SK-N-SH (cell line): Measurements from ENCODE around the gene MAOB. TPM values are rescaled to one million over a fixed set of nuclear protein-coding genes. Genes with fewer than 3 reads are reported as not detected.
"Not testable (repeated sequence)": the region's sequence is repeated elsewhere in the genome, so short reads cannot be mapped to it uniquely, and the experiment has no call there.

ENCODE experiments used
- CTCF ChIA-PET: fragments of 300-600, 350-600 bp; formaldehyde crosslinking; extraction: SDS; loops from one replicate; lab custom pipeline; 2021; lab: Yijun Ruan, JAX
- POLR2A ChIA-PET: fragments of 350-600 bp; sonication (Branson Sonifier 250); formaldehyde crosslinking; extraction: SDS; loops from one replicate; lab custom pipeline; 2020; ENCODE audit warnings: antibody characterized with exemption, inconsistent platforms; lab: Yijun Ruan, JAX
- DNase-seq: peaks from one replicate; pipeline ENCODE4 v3.0.0; 2012
- H2AFZ ChIP-seq: fragments of 200-600 bp; sonication (generic); 2 replicates; pipeline ENCODE4 v1.8.1; 2016; ENCODE audit warnings: antibody characterized with exemption, mild to moderate bottlenecking, low read depth
- H3F3A ChIP-seq: fragments of 200-600 bp; sonication (generic); replicated peaks from 2 replicates; pipeline ENCODE3; 2016; ENCODE audit warnings: antibody characterized with exemption, mild to moderate bottlenecking; ENCODE audit not compliant: insufficient read depth
- H3K27ac ChIP-seq, 2 experiments: fragments of 200-500 bp in 1 of 2; fragments of 200-600 bp in 1 of 2; sonication (Bioruptor generic) in 1 of 2; sonication (generic), shearing (Covaris generic) in 1 of 2; 2 replicates each; pipeline versions ENCODE4 v1.5.1 to v1.6.1; 2014 to 2016; ENCODE audit warnings: low read depth in 2 of 2, inconsistent platforms in 1 of 2, low read length in 1 of 2, mild to moderate bottlenecking in 1 of 2, mixed read lengths in 1 of 2
- H3K27me3 ChIP-seq: fragments of 200-600 bp; sonication (generic), shearing (Covaris generic); 2 replicates; pipeline ENCODE4 v1.6.1; 2016; ENCODE audit warnings: mixed run types; ENCODE audit not compliant: insufficient read depth
- H3K36me3 ChIP-seq, 2 experiments: fragments of 200-500 bp in 1 of 2; fragments of 200-600 bp in 1 of 2; sonication (Bioruptor generic) in 1 of 2; sonication (generic) in 1 of 2; replicated peaks in 1 of 2; 2 replicates each; pipeline versions ENCODE3 to v1.5.1; 2014 to 2016; ENCODE audit warnings: low read length in 1 of 2, mild to moderate bottlenecking in 1 of 2; ENCODE audit not compliant: insufficient read depth in 2 of 2, control insufficient read depth in 1 of 2
- H3K4me1 ChIP-seq, 2 experiments: fragments of 200-500 bp in 1 of 2; fragments of 200-600 bp in 1 of 2; sonication (Bioruptor generic) in 1 of 2; sonication (generic), shearing (Covaris generic) in 1 of 2; 2 replicates each; pipeline versions ENCODE4 v1.5.1 to v1.6.1; 2014 to 2016; ENCODE audit warnings: low read depth in 1 of 2, low read length in 1 of 2, mixed run types in 1 of 2; ENCODE audit not compliant: insufficient read depth in 2 of 2, control insufficient read depth in 1 of 2
- H3K4me2 ChIP-seq: fragments of 200-600 bp; sonication (generic), shearing (Covaris generic); 2 replicates; pipeline ENCODE4 v1.6.1; 2017; ENCODE audit warnings: mixed run types
- H3K4me3 ChIP-seq, 2 experiments: fragments of 200-500 bp in 1 of 2; fragments of 200-600 bp in 1 of 2; sonication (Bioruptor generic) in 1 of 2; sonication (generic), shearing (Covaris generic) in 1 of 2; 2 replicates each; pipeline versions ENCODE4 v1.5.1 to v1.8.1; 2014 to 2016; ENCODE audit warnings: low read depth in 2 of 2, inconsistent platforms in 1 of 2, low read length in 1 of 2, mild to moderate bottlenecking in 1 of 2, mixed read lengths in 1 of 2, moderate library complexity in 1 of 2
- H3K79me2 ChIP-seq: fragments of 200-600 bp; sonication (generic); 2 replicates; pipeline ENCODE4 v1.8.1; 2017; ENCODE audit warnings: mild to moderate bottlenecking; ENCODE audit not compliant: insufficient read depth
- H3K9ac ChIP-seq: fragments of 200-600 bp; sonication (generic); 2 replicates; pipeline ENCODE4 v1.6.1; 2017; ENCODE audit warnings: mixed run types
- H3K9me2 ChIP-seq: fragments of 200-600 bp; sonication (generic); 2 replicates; pipeline ENCODE4 v1.6.1; 2017; ENCODE audit warnings: mixed run types
- H3K9me3 ChIP-seq: fragments of 200-600 bp; sonication (generic); 2 replicates; pipeline ENCODE4 v1.6.1; 2017; ENCODE audit warnings: mixed run types, mild to moderate bottlenecking, moderate library complexity
- H4K20me1 ChIP-seq: fragments of 200-600 bp; sonication (generic); 2 replicates; pipeline ENCODE4 v1.6.1; 2017; ENCODE audit warnings: mild to moderate bottlenecking, mixed run types; ENCODE audit not compliant: insufficient read depth
- ELF1 ChIP-seq: IDR thresholded peaks from 2 replicates; pipeline ENCODE4 v1.4.0; 2012
- EZH2phosphoT487 ChIP-seq: fragments of 200-600 bp; sonication (generic); IDR thresholded peaks from 2 replicates; pipeline ENCODE4 v1.6.1; 2017; ENCODE audit warnings: low read depth, mixed run types, mild to moderate bottlenecking, antibody characterized with exemption, moderate library complexity, borderline replicate concordance
- FOXJ3 ChIP-seq: sonication (generic); formaldehyde crosslinking; IDR thresholded peaks from 2 replicates; pipeline ENCODE4 v1.5.1; 2020; ENCODE audit warnings: mild to moderate bottlenecking, missing genetic modification reagents
- FOXM1 ChIP-seq: IDR thresholded peaks from 2 replicates; pipeline ENCODE4 v1.4.0; 2012; ENCODE audit warnings: low read depth, mild to moderate bottlenecking
- GABPA ChIP-seq: IDR thresholded peaks from 2 replicates; pipeline ENCODE4 v1.4.0; 2012; ENCODE audit warnings: low read depth, mild to moderate bottlenecking
- MEF2A ChIP-seq: IDR thresholded peaks from 2 replicates; pipeline ENCODE4 v1.4.0; 2012; ENCODE audit warnings: low read depth, borderline replicate concordance
- MXI1 ChIP-seq: IDR thresholded peaks from 2 replicates; pipeline ENCODE4 v1.6.1; 2012; ENCODE audit warnings: mild to moderate bottlenecking, low read depth, low read length, improper control_type of control experiment
- NFIC ChIP-seq: IDR thresholded peaks from 2 replicates; pipeline ENCODE4 v1.4.0; 2012; ENCODE audit warnings: borderline replicate concordance
- SIN3A ChIP-seq: IDR thresholded peaks from 2 replicates; pipeline ENCODE4 v1.6.1; 2012; ENCODE audit warnings: low read depth, mild to moderate bottlenecking, low read length, moderate library complexity, borderline replicate concordance
- TCF12 ChIP-seq: IDR thresholded peaks from 2 replicates; pipeline ENCODE4 v1.4.0; 2012
- WGBS: methylation state at CpG from one replicate; pipeline ENCODE4 v1.1.6; 2017; ENCODE audit warnings: low lambda C conversion rate; 5-methylcytosine and 5-hydroxymethylcytosine counted together
- polyA plus RNA-seq, 3 experiments: library from polyadenylated mRNA; depleted of rRNA; stranded (reverse); fragments of >200 nt; gene quantifications; 2 replicates each; pipeline ENCODE4 v1.2.3, GENCODE V29; 2012
- TF ChIP-seq, protein P1 (sequence below): fragments of 150-350 bp; IDR thresholded peaks from 2 replicates; pipeline ENCODE4 v1.6.1; 2017; ENCODE audit warnings: antibody characterized with exemption, low read length, low read depth, borderline replicate concordance
- TF ChIP-seq, protein P2 (sequence below): IDR thresholded peaks from 2 replicates; pipeline ENCODE4 v1.6.1; 2012; ENCODE audit warnings: mild to moderate bottlenecking, low read depth, low read length, moderate library complexity
- TF ChIP-seq, protein P3 (sequence below): IDR thresholded peaks from 2 replicates; pipeline ENCODE4; 2012

Gene MAOB
- polyA plus RNA-seq, 1 of the 3 experiments (the other 2 are of a cell fraction): 0.92 TPM

DNA sequence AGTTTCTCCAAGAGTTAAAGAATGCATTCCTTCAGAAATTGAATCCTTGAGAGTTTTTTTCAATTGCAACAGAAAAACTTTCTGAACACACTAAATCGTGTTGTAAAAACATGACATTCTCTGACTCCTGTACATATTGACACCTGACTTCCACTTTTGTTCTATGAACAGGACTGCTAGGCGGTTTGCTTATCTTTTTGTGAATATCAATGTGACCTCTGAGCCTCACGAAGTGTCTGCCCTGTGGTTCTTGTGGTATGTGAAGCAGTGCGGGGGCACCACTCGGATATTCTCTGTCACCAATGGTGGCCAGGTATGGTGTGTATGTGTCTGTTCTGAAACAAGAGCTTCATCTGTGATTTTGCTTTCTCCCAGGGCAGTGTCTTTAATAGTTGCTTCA is 154.2 kb downstream of the MAOB start:
- H3K9ac ChIP-seq: no peak overlapping the region
- no peak overlapping the region for H3K4me3 ChIP-seq
- H3K36me3 ChIP-seq: no peaks in the 10 kb centered on the region
- no peak for DNase-seq
- H3K27me3 ChIP-seq: no peaks in the 10 kb centered on the region; the same call in 1 of the 2 replicates
- H3K4me1 ChIP-seq: no peaks in the 10 kb centered on the region
- no peaks in the 10 kb centered on the region for H3K9me3 ChIP-seq
- WGBS: 28% methylated on average over 5 of the region's 5 CpGs
- ChIA-PET POLR2A (no interaction called here), CTCF (no interaction called here)
- no peak overlapping the region for H3K27ac ChIP-seq
- H3K9me2 ChIP-seq: no peaks in the 10 kb centered on the region
- H3F3A ChIP-seq: no peaks in the 10 kb centered on the region
- no peaks in the 10 kb centered on the region for H3K79me2 ChIP-seq
- no peaks in the 10 kb centered on the region for H4K20me1 ChIP-seq
- no peak overlapping the region for H3K4me2 ChIP-seq
- no peak overlapping the region for H2AFZ ChIP-seq
- TF ChIP-seq, protein P1, sequence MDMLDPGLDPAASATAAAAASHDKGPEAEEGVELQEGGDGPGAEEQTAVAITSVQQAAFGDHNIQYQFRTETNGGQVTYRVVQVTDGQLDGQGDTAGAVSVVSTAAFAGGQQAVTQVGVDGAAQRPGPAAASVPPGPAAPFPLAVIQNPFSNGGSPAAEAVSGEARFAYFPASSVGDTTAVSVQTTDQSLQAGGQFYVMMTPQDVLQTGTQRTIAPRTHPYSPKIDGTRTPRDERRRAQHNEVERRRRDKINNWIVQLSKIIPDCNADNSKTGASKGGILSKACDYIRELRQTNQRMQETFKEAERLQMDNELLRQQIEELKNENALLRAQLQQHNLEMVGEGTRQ: no peak
- TF ChIP-seq, protein P2, sequence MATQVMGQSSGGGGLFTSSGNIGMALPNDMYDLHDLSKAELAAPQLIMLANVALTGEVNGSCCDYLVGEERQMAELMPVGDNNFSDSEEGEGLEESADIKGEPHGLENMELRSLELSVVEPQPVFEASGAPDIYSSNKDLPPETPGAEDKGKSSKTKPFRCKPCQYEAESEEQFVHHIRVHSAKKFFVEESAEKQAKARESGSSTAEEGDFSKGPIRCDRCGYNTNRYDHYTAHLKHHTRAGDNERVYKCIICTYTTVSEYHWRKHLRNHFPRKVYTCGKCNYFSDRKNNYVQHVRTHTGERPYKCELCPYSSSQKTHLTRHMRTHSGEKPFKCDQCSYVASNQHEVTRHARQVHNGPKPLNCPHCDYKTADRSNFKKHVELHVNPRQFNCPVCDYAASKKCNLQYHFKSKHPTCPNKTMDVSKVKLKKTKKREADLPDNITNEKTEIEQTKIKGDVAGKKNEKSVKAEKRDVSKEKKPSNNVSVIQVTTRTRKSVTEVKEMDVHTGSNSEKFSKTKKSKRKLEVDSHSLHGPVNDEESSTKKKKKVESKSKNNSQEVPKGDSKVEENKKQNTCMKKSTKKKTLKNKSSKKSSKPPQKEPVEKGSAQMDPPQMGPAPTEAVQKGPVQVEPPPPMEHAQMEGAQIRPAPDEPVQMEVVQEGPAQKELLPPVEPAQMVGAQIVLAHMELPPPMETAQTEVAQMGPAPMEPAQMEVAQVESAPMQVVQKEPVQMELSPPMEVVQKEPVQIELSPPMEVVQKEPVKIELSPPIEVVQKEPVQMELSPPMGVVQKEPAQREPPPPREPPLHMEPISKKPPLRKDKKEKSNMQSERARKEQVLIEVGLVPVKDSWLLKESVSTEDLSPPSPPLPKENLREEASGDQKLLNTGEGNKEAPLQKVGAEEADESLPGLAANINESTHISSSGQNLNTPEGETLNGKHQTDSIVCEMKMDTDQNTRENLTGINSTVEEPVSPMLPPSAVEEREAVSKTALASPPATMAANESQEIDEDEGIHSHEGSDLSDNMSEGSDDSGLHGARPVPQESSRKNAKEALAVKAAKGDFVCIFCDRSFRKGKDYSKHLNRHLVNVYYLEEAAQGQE: no peak
- TF ChIP-seq SIN3A: no peak
- no peak for TF ChIP-seq FOXM1
- no peak for TF ChIP-seq MEF2A
- TF ChIP-seq ELF1: no peak
- no peak for TF ChIP-seq MXI1
- no peak for TF ChIP-seq FOXJ3 (CRISPR knock-in tag)
- TF ChIP-seq NFIC: no peak
- TF ChIP-seq, protein P3, sequence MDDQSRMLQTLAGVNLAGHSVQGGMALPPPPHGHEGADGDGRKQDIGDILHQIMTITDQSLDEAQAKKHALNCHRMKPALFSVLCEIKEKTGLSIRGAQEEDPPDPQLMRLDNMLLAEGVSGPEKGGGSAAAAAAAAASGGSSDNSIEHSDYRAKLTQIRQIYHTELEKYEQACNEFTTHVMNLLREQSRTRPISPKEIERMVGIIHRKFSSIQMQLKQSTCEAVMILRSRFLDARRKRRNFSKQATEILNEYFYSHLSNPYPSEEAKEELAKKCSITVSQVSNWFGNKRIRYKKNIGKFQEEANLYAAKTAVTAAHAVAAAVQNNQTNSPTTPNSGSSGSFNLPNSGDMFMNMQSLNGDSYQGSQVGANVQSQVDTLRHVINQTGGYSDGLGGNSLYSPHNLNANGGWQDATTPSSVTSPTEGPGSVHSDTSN: no peak
- no peak for TF ChIP-seq TCF12
- TF ChIP-seq EZH2phosphoT487: no peak
- TF ChIP-seq GABPA: no peak

DNA sequence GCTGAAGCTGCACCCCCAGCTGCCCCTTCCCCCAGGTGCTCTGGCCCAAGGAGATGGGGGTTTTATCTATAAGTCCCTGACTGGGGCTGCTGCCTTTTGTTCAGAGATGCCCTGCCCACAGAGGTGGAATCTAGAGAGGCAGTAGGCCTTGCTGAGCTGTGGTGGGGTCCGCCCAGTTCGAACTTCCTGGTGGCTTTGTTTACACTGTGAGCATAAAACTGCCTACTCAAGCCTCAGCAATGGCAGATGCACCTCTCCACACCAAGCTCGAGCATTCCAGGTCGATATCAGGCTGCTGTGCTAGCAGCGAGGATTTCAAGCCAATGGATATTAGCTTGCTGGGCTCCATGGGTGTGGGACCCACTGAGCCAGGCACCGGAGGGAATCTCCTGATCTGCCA is 155.0 kb downstream of the MAOB start:
- H3F3A ChIP-seq, H2AFZ ChIP-seq, H3K27me3 ChIP-seq, H3K9me3 ChIP-seq, H3K9me2 ChIP-seq, CTCF ChIA-PET, H4K20me1 ChIP-seq, H3K4me3 ChIP-seq, H3K4me1 ChIP-seq, H3K27ac ChIP-seq, H3K36me3 ChIP-seq, POLR2A ChIA-PET, H3K79me2 ChIP-seq, DNase-seq, H3K9ac ChIP-seq, H3K4me2 ChIP-seq: not testable (repeated sequence)
- WGBS: 29% methylated on average over 5 of the region's 6 CpGs

DNA sequence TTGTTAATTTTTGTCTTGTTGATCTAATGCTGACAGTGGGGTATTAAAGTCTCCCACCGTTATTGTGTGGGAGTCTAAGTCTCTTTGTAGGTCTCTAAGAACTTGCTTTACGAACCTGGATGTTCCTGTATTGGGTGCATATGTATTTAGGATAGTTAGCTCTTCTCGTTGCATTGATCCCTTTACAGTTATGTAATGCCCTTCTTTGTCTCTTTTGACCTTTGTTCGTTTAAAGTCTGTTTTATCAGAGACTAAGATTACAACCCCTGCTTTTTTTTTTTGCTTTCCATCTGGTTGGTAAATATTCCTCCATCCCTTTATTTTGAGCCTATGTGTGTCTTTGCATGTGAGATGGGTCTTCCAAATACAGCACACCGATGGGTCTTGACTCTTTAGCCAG is 157.0 kb downstream of the MAOB start:
- 11% methylated on average over 5 of the region's 5 CpGs for WGBS
- H3K9me2 ChIP-seq, H3K4me3 ChIP-seq, H3K9ac ChIP-seq, POLR2A ChIA-PET, CTCF ChIA-PET, H3K9me3 ChIP-seq, H4K20me1 ChIP-seq, H2AFZ ChIP-seq, H3K79me2 ChIP-seq, H3K4me2 ChIP-seq, H3K27ac ChIP-seq, H3K4me1 ChIP-seq, H3K36me3 ChIP-seq, H3F3A ChIP-seq, H3K27me3 ChIP-seq, DNase-seq: not testable (repeated sequence)
